Left colon (tissue), 2 donors: ENCODE results near the gene MBD3L5. TPM values are rescaled to one million over a fixed set of nuclear protein-coding genes. Genes with fewer than 3 reads are reported as not detected.

Source experiments
- ATAC-seq: fragments of 200-7000 bp; cut with Tn5 transposase; one replicate; pipeline ENCODE4 v1.9.1; 2020; ENCODE audit warnings: mild to moderate bottlenecking, moderate library complexity
- DNase-seq, 2 donors: peaks; one replicate each; pipeline ENCODE4 v3.0.0-alpha.2; 2020
- intact Hi-C, 2 donors: fragments of 100-400 bp; cut with DNase I in 1 of 2; cut with micrococcal nuclease in 1 of 2; formaldehyde crosslinking; loops; one replicate each; pipeline versions ENCODE4 v1.11.2 to v1.14.0; 2022; cut with DNase I, micrococcal nuclease
- total RNA-seq, 2 donors: library from RNA; stranded (reverse); fragmentation: NEBNext Ultra II Directional; extraction: Animal tissue kit (Norgen Biotek cat#: 25700); gene quantifications; one replicate each; pipeline ENCODE4 v1.2.1, GENCODE V29; 2021
- donor health status: DM: no; HTN: no; CAD: no.
- donor health status: DM: yes; HTN: yes; CAD: no.

The MBD3L5 gene
- total RNA-seq, 2 donors from 2014 or later: not detected

GRCh38 chr19:7078008-7078407 lies 47.6 kb downstream of the MBD3L5 start:
- DNase-seq (no peak), ATAC-seq (no peak)
- intact Hi-C loops: no loop called here

Other genes starting within 250 kb of the MBD3L5 start
- gene ADGRE1, start 143.0 kb upstream of the MBD3L5 start, total RNA-seq: under 1 TPM; 0.24 to 0.92 TPM
- gene MBD3L2B, start 9.1 kb upstream of the MBD3L5 start, total RNA-seq: not detected
- not detected for gene MBD3L4, start 9.6 kb downstream of the MBD3L5 start, total RNA-seq
- not detected for gene MBD3L2, start 18.7 kb downstream of the MBD3L5 start, total RNA-seq
- not detected for gene MBD3L3, start 28.1 kb downstream of the MBD3L5 start, total RNA-seq
- gene ZNF557, start 39.1 kb downstream of the MBD3L5 start, total RNA-seq: 1 to 10 TPM; 7.8 to 9.6 TPM